ENCODE results near the gene DMRT1. TPM values are rescaled to one million over a fixed set of nuclear protein-coding genes. Genes with fewer than 3 reads are reported as not detected.

DMRT1 gene
- total RNA-seq, 1 experiment from 2014 or later, result 0.47 TPM

DNA sequence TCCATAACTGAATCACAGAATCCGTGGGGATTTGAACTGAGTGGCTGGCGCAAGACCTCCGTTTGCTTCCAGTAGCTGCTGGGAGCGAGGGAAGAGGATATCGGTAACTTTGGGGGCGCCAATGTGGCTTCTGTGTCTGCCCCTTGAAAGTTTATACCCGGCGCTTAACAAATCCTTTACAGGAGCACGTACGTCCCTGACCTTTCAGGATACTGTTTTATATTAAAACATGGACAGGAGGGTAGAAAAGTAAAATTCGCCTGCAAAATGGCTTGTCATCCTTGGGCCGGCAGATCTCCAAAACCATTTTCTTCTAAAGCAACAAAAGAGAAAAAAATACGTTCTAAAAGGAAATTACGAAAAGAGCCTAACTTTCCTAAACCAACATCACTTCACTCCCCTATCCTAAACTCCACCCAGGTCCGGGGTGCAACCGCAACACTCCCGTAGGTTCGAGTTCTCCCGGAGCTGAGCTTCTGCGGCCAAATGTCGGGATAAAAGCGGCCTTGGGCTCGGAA, 134.3 kb downstream of the DMRT1 start:
- no TSS peak for BruUV-seq (replicated peaks)
- Histone ChIP-seq H2AFZ (ENCODE audit: low read depth, low read length, poor library complexity, severe bottlenecking) (no peak overlapping the region), H3K4me1 (ENCODE audit: control insufficient read depth in 1 of 2, insufficient read depth in 2 of 2, low read length in 2 of 2) (no peaks in the 10 kb centered on the region), H3K27ac (ENCODE audit: low read depth, low read length) (no peak overlapping the region), H3K36me3 (ENCODE audit: control insufficient read depth in 1 of 2, insufficient read depth in 2 of 2, low read length in 2 of 2) (no peaks in the 10 kb centered on the region), H4K20me1 (ENCODE audit: insufficient read depth) (no peaks in the 10 kb centered on the region), H3K79me2 (ENCODE audit: insufficient read depth, low read length) (no peaks in the 10 kb centered on the region), H3K9me3 (ENCODE audit: control insufficient read depth in 1 of 2, insufficient read depth in 1 of 2, low read depth in 1 of 2, low read length in 2 of 2) (no peaks in the 10 kb centered on the region), H3K9ac (ENCODE audit: low read length) (no peak overlapping the region), H3K4me3 (replicated peaks in 1 of 2; ENCODE audit: low read depth in 1 of 2, low read length in 2 of 2) (no peak overlapping the region), H3K9me2 (ENCODE audit: insufficient read depth) (no peaks in the 10 kb centered on the region), H3K4me2 (ENCODE audit: low read length) (no peak overlapping the region), H3K27me3 (ENCODE audit: insufficient read depth, low read length) (no peaks in the 10 kb centered on the region; the same call in 1 of the 2 replicates)
- POLR2A ChIA-PET, result no interaction called here
- DNase-seq (ENCODE audit: low read depth, low spot score) (no peak), ATAC-seq (no peak)
- intact Hi-C loops (cut with micrococcal nuclease), result no loop called here
- TF ChIP-seq YY1 (IDR thresholded peaks at IDR 0.05; ENCODE audit: extremely low read depth, insufficient replicate concordance, low read depth, low read length), result no peak
- no peak for TF ChIP-seq POLR2A (IDR thresholded peaks at IDR 0.05; ENCODE audit: borderline replicate concordance, extremely low read depth, insufficient read depth, insufficient read length)
- TF ChIP-seq ZNF274 (IDR thresholded peaks at IDR 0.05; ENCODE audit: low read depth, low read length), result no peak
- TF ChIP-seq ZFX (IDR thresholded peaks at IDR 0.05), result no peak
- no peak for TF ChIP-seq CBX3 (IDR thresholded peaks at IDR 0.05; ENCODE audit: low read depth)
- no peak for TF ChIP-seq SP1 (IDR thresholded peaks at IDR 0.05; ENCODE audit: low read depth)
- no peak for TF ChIP-seq SRF (IDR thresholded peaks at IDR 0.05; ENCODE audit: low read depth)
- TF ChIP-seq FOSL1 (IDR thresholded peaks at IDR 0.05; ENCODE audit: low read depth), result no peak
- TF ChIP-seq EZH2 (IDR thresholded peaks at IDR 0.05), result no peak
- no peak for TF ChIP-seq EGR1 (IDR thresholded peaks at IDR 0.05; ENCODE audit: low read depth)
- CTCF ChIA-PET, result no interaction called here
- RAD21 ChIA-PET (ENCODE audit: low non-redundant PET in 1 of 2, low total read pairs in 2 of 2, uncharacterized antibody in 2 of 2, unreplicated experiment in 2 of 2), result no interaction called here

DNA sequence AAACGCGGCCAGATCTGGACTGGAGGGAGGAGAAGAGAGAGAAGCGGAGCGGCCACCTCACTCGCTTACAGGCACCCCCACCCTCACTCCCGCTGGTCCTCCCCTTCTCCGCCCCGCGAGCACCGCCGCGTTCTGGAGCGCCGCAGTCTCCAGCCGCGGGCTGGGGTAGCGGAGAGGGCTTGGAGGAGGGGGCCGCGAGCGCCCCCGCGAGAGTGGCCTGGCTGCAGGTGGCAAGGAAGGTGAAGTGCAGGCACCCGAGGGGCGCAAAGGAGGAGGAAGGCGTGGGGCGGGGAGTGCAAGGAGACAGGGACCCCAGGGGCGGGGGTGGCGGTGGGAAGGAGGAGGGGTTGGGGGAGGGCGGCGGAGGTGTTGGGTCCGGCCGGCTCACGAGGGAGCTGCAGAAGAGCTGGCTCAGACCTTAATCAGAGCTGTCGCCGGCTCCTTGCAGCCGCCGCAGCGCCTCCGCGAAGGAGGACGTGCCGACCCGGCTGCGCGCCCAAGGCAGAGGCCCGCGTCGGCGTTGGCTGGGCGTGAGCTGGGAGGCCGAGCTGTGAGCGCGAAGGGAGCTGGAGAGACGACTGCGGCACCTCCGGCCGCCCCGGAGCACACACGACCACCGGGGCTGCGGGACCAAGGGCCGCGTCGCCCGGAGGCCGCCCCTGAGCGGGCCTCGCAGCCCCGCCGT, 134.9 kb downstream of the DMRT1 start, which contains the start of gene DMRT3:
DMRT3 (plus strand) TSS at position 398 of the 685 bp plus-strand sequence. CDS start 347 bp downstream, outside the sequence.
- Histone ChIP-seq H3K4me2 (ENCODE audit: low read length) (no peak within 1 kb of the TSS), H3K36me3 (ENCODE audit: control insufficient read depth in 1 of 2, insufficient read depth in 2 of 2, low read length in 2 of 2) (no peaks in the 10 kb centered on the region), H2AFZ (ENCODE audit: low read depth, low read length, poor library complexity, severe bottlenecking) (no peak within 1 kb of the TSS), H3K27ac (ENCODE audit: low read depth, low read length) (no peak within 1 kb of the TSS), H3K79me2 (ENCODE audit: insufficient read depth, low read length) (no peaks in the 10 kb centered on the region), H4K20me1 (ENCODE audit: insufficient read depth) (no peaks in the 10 kb centered on the region), H3K9ac (ENCODE audit: low read length) (no peak within 1 kb of the TSS), H3K27me3 (ENCODE audit: insufficient read depth, low read length) (no peaks in the 10 kb centered on the region; the same call in 1 of the 2 replicates), H3K4me1 (ENCODE audit: control insufficient read depth in 1 of 2, insufficient read depth in 2 of 2, low read length in 2 of 2) (no peaks in the 10 kb centered on the region), H3K9me3 (ENCODE audit: control insufficient read depth in 1 of 2, insufficient read depth in 1 of 2, low read depth in 1 of 2, low read length in 2 of 2) (no peaks in the 10 kb centered on the region), H3K4me3 (replicated peaks in 1 of 2; ENCODE audit: low read depth in 1 of 2, low read length in 2 of 2) (no peak within 1 kb of the TSS), H3K9me2 (ENCODE audit: insufficient read depth) (no peaks in the 10 kb centered on the region)
- RAD21 ChIA-PET (ENCODE audit: low non-redundant PET in 1 of 2, low total read pairs in 2 of 2, uncharacterized antibody in 2 of 2, unreplicated experiment in 2 of 2), result no interaction called here
- CTCF ChIA-PET, result no interaction called here
- ATAC-seq (no peak), DNase-seq (ENCODE audit: low read depth, low spot score) (no peak)
- intact Hi-C loops (cut with micrococcal nuclease), result no loop called here
- no TSS peak for BruUV-seq (replicated peaks)
- TF ChIP-seq POLR2AphosphoS5 (IDR thresholded peaks at IDR 0.05; ENCODE audit: low read depth, low read length), result no peak
- TF ChIP-seq ELF1 (IDR thresholded peaks at IDR 0.05; ENCODE audit: borderline replicate concordance, low read depth), result no peak
- TF ChIP-seq, protein P1, sequence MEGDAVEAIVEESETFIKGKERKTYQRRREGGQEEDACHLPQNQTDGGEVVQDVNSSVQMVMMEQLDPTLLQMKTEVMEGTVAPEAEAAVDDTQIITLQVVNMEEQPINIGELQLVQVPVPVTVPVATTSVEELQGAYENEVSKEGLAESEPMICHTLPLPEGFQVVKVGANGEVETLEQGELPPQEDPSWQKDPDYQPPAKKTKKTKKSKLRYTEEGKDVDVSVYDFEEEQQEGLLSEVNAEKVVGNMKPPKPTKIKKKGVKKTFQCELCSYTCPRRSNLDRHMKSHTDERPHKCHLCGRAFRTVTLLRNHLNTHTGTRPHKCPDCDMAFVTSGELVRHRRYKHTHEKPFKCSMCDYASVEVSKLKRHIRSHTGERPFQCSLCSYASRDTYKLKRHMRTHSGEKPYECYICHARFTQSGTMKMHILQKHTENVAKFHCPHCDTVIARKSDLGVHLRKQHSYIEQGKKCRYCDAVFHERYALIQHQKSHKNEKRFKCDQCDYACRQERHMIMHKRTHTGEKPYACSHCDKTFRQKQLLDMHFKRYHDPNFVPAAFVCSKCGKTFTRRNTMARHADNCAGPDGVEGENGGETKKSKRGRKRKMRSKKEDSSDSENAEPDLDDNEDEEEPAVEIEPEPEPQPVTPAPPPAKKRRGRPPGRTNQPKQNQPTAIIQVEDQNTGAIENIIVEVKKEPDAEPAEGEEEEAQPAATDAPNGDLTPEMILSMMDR (IDR thresholded peaks at IDR 0.05 in 2 of 3, conservative IDR thresholded peaks at IDR 0.05 in 1 of 3; ENCODE audit: borderline replicate concordance in 1 of 3, insufficient read depth in 1 of 3, low read depth in 2 of 3, low read length in 2 of 3), result no peak
- TF ChIP-seq, protein P2, sequence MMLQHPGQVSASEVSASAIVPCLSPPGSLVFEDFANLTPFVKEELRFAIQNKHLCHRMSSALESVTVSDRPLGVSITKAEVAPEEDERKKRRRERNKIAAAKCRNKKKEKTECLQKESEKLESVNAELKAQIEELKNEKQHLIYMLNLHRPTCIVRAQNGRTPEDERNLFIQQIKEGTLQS (IDR thresholded peaks at IDR 0.05), result no peak
- TF ChIP-seq EZH2 (IDR thresholded peaks at IDR 0.05), result no peak
- TF ChIP-seq RAD21 (IDR thresholded peaks at IDR 0.05; ENCODE audit: low read depth), result no peak
- no peak for TF ChIP-seq JUND (IDR thresholded peaks at IDR 0.05)
- TF ChIP-seq SIN3A (IDR thresholded peaks at IDR 0.05; ENCODE audit: low read depth), result no peak
- no peak for TF ChIP-seq EGR1 (IDR thresholded peaks at IDR 0.05; ENCODE audit: low read depth)
- no peak for TF ChIP-seq FOSL1 (IDR thresholded peaks at IDR 0.05; ENCODE audit: low read depth)
- TF ChIP-seq, protein P3, sequence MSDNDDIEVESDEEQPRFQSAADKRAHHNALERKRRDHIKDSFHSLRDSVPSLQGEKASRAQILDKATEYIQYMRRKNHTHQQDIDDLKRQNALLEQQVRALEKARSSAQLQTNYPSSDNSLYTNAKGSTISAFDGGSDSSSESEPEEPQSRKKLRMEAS (IDR thresholded peaks at IDR 0.05), result no peak
- POLR2A ChIA-PET, result no interaction called here
